Measurements from ENCODE around the gene CAMKK2.

CAMKK2 gene

GRCh38 chr12:121214855-121215745, 81.4 kb downstream of the CAMKK2 start:
- Histone ChIP-seq H3K9me2 (ENCODE audit: low read depth, low read length) (no peaks in the 10 kb centered on the region), H3K27me3 (ENCODE audit: insufficient read depth, low read length) (no peaks in the 10 kb centered on the region), H3K27ac (ENCODE audit: low read depth, low read length, poor library complexity, severe bottlenecking) (no peak overlapping the region), H3K9me3 (ENCODE audit: low read length) (no peaks in the 10 kb centered on the region), H4K20me1 (ENCODE audit: insufficient read depth, low read length) (no peaks in the 10 kb centered on the region), H3K4me3 (ENCODE audit: low read depth, low read length, poor library complexity, severe bottlenecking) (no peak overlapping the region), H3K79me2 (ENCODE audit: insufficient read depth, low read length) (no peaks in the 10 kb centered on the region), H3K36me3 (ENCODE audit: insufficient read depth, low read length) (0 out of 2 replicates have a peak, but pooled peaks cover 4% of the 10 kb centered on the region), H3F3A (ENCODE audit: insufficient read depth, low read length) (no peaks in the 10 kb centered on the region), H3K9ac (ENCODE audit: low read length) (no peak overlapping the region), H3K4me2 (ENCODE audit: low read length) (no peak overlapping the region), H2AFZ (ENCODE audit: low read length) (no peak overlapping the region), H3K4me1 (ENCODE audit: insufficient read depth, low read length, severe bottlenecking) (peaks cover 11% of the 10 kb centered on the region)
- no peak for TF ChIP-seq CTCF (IDR thresholded peaks at IDR 0.05; ENCODE audit: low read length)
- TF ChIP-seq EZH2 (IDR thresholded peaks at IDR 0.05; ENCODE audit: borderline replicate concordance, low read length), result no peak

- Histone ChIP-seq H3K4me3 (ENCODE audit: low read depth, low read length, poor library complexity, severe bottlenecking) (no peak overlapping the region), H3K9ac (ENCODE audit: low read length) (no peak overlapping the region)
Observed at GRCh38 chr12:121214166-121214777, 82.2 kb downstream of the CAMKK2 start.

GRCh38 chr12:121212875-121213274, 83.6 kb downstream of the CAMKK2 start:
- no peaks in the 10 kb centered on the region for H3F3A ChIP-seq (ENCODE audit: insufficient read depth, low read length)
- no peak overlapping the region for H2AFZ ChIP-seq (ENCODE audit: low read length)
- no peaks in the 10 kb centered on the region for H3K9me2 ChIP-seq (ENCODE audit: low read depth, low read length)
- no peaks in the 10 kb centered on the region for H4K20me1 ChIP-seq (ENCODE audit: insufficient read depth, low read length)
- no peak overlapping the region for H3K27ac ChIP-seq (ENCODE audit: low read depth, low read length, poor library complexity, severe bottlenecking)
- no peaks in the 10 kb centered on the region for H3K79me2 ChIP-seq (ENCODE audit: insufficient read depth, low read length)
- peaks cover 11% of the 10 kb centered on the region for H3K4me1 ChIP-seq (ENCODE audit: insufficient read depth, low read length, severe bottlenecking)
- 0 out of 2 replicates have a peak, but pooled peaks cover 4% of the 10 kb centered on the region for H3K36me3 ChIP-seq (ENCODE audit: insufficient read depth, low read length)
- H3K9ac ChIP-seq (ENCODE audit: low read length), result no peak overlapping the region
- H3K4me2 ChIP-seq (ENCODE audit: low read length), result no peak overlapping the region
- H3K4me3 ChIP-seq (ENCODE audit: low read depth, low read length, poor library complexity, severe bottlenecking), result no peak overlapping the region
- no peaks in the 10 kb centered on the region for H3K27me3 ChIP-seq (ENCODE audit: insufficient read depth, low read length)
- TF ChIP-seq EZH2 (IDR thresholded peaks at IDR 0.05; ENCODE audit: borderline replicate concordance, low read length) (no peak), CTCF (IDR thresholded peaks at IDR 0.05; ENCODE audit: low read length) (no peak)
- no peaks in the 10 kb centered on the region for H3K9me3 ChIP-seq (ENCODE audit: low read length)

More at GRCh38 chr12:121214166-121214777, 82.2 kb downstream of the CAMKK2 start:
- H3K36me3 ChIP-seq (ENCODE audit: insufficient read depth, low read length), result 0 out of 2 replicates have a peak, but pooled peaks cover 4% of the 10 kb centered on the region
- peaks cover 11% of the 10 kb centered on the region for H3K4me1 ChIP-seq (ENCODE audit: insufficient read depth, low read length, severe bottlenecking)
- H3K27me3 ChIP-seq (ENCODE audit: insufficient read depth, low read length), result no peaks in the 10 kb centered on the region
- H3K4me2 ChIP-seq (ENCODE audit: low read length), result no peak overlapping the region
- no peaks in the 10 kb centered on the region for H3K9me2 ChIP-seq (ENCODE audit: low read depth, low read length)
- TF ChIP-seq CTCF (IDR thresholded peaks at IDR 0.05; ENCODE audit: low read length), result no peak
- no peak for TF ChIP-seq EZH2 (IDR thresholded peaks at IDR 0.05; ENCODE audit: borderline replicate concordance, low read length)
- H4K20me1 ChIP-seq (ENCODE audit: insufficient read depth, low read length), result no peaks in the 10 kb centered on the region
- H3K27ac ChIP-seq (ENCODE audit: low read depth, low read length, poor library complexity, severe bottlenecking), result no peak overlapping the region
- H3F3A ChIP-seq (ENCODE audit: insufficient read depth, low read length), result no peaks in the 10 kb centered on the region
- no peaks in the 10 kb centered on the region for H3K79me2 ChIP-seq (ENCODE audit: insufficient read depth, low read length)
- no peak overlapping the region for H2AFZ ChIP-seq (ENCODE audit: low read length)
- no peaks in the 10 kb centered on the region for H3K9me3 ChIP-seq (ENCODE audit: low read length)
